Testis (tissue), 3 donors: Measurements from ENCODE around the gene TMSB10. TPM values are rescaled to one million over a fixed set of nuclear protein-coding genes. Genes with fewer than 3 reads are reported as not detected.
A peak's percentile ranks its signal among the peaks of the same experiment; 100 is the strongest.

Experiments
- DNase-seq: peaks from one replicate; pipeline ENCODE4 v3.0.0-alpha.2; 2019
- H3K27ac ChIP-seq, 2 donors: fragments of 200-600 bp; sonication (generic); one replicate each; pipeline ENCODE4 v1.5.1; 2019
- H3K27me3 ChIP-seq: fragments of 200-600 bp; sonication (generic); one replicate; pipeline ENCODE4 v1.5.1; 2019
- H3K36me3 ChIP-seq: fragments of 200-600 bp; sonication (generic); one replicate; pipeline ENCODE4 v1.5.1; 2017; ENCODE audit warnings: low read depth; ENCODE audit errors: missing control alignments
- H3K4me1 ChIP-seq: fragments of 200-600 bp; sonication (generic); one replicate; pipeline ENCODE4 v1.5.1; 2019
- H3K4me3 ChIP-seq, 2 donors: fragments of 200-600 bp; sonication (generic); one replicate each; pipeline ENCODE4 v1.5.1; 2017 to 2019
- H3K9me3 ChIP-seq: fragments of 200-600 bp; sonication (generic); one replicate; pipeline ENCODE4 v1.5.1; 2017
- POLR2A ChIP-seq: fragments of 450-650 bp; IDR thresholded peaks from one replicate; pipeline ENCODE4 v1.6.1; 2017; ENCODE audit warnings: antibody characterized with exemption, mild to moderate bottlenecking, moderate library complexity
- WGBS, 2 donors: methylation state at CpG; one replicate each; pipeline ENCODE4 v1.1.5; 2018; 5-methylcytosine and 5-hydroxymethylcytosine counted together
- intact Hi-C: fragments of 100-400 bp; cut with DNase I; formaldehyde crosslinking; loops from one replicate; pipeline ENCODE4 v1.15.1; 2023; ENCODE audit warnings: low total_unique reads
- polyA plus RNA-seq: library from polyadenylated mRNA; stranded (reverse); fragments of 350-450 nt; fragmentation: Illumina TruSeq; extraction: RNeasy Lipid Tissue Mini Kit (QIAGEN cat#74804); gene quantifications from one replicate; pipeline ENCODE4 v1.2.3, GENCODE V29; 2014; ENCODE audit warnings: low read depth, low replicate concordance; ENCODE audit not compliant: insufficient read depth
- total RNA-seq, 2 donors: library from RNA; depleted of rRNA; stranded (reverse); fragments of >200 nt; gene quantifications; one replicate each; pipeline ENCODE4 v1.2.3, GENCODE V29; 2016
- TF ChIP-seq, protein P1 (sequence below), 3 experiments: fragments of 450-650 bp in 2 of 3; fragments of 200-600 bp in 1 of 3; sonication (generic) in 1 of 3; IDR thresholded peaks; one replicate each; pipeline ENCODE4 v1.5.1; 2016 to 2019; ENCODE audit warnings: antibody characterized with exemption in 3 of 3, mild to moderate bottlenecking in 2 of 3, moderate library complexity in 1 of 3

TMSB10 gene
- total and polyA plus RNA-seq, 3 donors from 2014 or later = 1,824 to 3,571 (median 2,819) TPM

DNA sequence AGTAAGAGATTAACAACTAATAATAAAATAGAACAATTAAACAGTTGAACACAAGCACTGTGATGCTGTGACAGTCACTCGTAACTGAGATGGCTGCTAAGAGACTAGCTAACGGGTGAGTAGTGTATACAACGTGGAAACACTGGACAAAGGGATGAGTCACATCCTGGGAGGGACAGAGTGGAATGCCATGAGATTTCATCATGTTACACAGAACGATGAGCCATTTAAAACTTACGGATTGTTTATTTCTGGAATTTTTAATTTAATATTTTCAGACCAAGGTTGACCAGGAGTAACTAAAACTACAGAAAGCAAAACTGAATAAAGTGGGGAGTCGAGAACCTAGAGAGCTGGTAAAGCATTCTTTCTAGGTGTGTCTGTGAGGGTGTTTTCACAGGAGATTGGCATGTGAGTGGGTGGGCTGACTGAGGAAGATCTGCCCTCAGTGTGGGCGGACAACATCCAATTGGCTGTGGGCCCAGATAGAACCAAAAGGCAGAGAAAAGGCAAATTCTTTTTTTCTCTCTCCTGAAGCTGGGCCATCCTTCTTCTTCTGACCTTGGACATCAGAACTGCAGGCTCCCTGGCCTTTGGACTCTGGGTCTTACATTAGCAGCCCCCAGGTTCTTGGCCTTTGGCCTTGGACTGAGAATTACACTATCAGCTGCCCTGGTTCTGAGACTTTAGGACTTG, 14.6 kb downstream of the TMSB10 start:
- H3K4me3 ChIP-seq = no peak overlapping the region
- 27 to 29% methylated on average over 7 of the region's 7 CpGs for WGBS, 2 donors
- intact Hi-C loops = no loop called here

DNA sequence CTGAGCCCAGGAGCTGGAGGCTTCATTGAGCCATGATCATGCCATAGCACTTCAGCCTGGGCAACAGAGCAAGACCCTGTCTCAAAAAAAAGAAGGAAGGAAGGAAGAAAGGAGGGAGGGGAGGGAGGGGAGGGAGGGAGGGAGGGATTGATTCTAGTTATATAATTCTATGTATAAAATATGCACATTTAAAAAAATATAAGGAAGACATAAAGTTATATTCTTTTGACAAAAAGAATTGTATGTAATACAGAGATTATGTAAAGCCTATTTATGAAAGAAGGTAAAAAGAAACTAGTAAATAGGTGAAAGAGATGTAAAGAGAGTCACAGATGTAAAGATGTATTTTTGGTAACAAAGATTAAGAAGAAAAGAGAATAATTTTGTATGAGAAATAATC, 17.6 kb downstream of the TMSB10 start:
- H3K36me3 ChIP-seq = no peaks in the 10 kb centered on the region
- DNase-seq = no peak
- intact Hi-C loops = no loop called here
- H3K4me1 ChIP-seq = peaks cover 12% of the 10 kb centered on the region
- no peak overlapping the region for H3K27ac ChIP-seq
- TF ChIP-seq, protein P1, sequence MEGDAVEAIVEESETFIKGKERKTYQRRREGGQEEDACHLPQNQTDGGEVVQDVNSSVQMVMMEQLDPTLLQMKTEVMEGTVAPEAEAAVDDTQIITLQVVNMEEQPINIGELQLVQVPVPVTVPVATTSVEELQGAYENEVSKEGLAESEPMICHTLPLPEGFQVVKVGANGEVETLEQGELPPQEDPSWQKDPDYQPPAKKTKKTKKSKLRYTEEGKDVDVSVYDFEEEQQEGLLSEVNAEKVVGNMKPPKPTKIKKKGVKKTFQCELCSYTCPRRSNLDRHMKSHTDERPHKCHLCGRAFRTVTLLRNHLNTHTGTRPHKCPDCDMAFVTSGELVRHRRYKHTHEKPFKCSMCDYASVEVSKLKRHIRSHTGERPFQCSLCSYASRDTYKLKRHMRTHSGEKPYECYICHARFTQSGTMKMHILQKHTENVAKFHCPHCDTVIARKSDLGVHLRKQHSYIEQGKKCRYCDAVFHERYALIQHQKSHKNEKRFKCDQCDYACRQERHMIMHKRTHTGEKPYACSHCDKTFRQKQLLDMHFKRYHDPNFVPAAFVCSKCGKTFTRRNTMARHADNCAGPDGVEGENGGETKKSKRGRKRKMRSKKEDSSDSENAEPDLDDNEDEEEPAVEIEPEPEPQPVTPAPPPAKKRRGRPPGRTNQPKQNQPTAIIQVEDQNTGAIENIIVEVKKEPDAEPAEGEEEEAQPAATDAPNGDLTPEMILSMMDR (IDR thresholded peaks at IDR 0.05) = no peak
- no peak for TF ChIP-seq POLR2A
- H3K27me3 ChIP-seq = no peaks in the 10 kb centered on the region
- no peak overlapping the region for H3K4me3 ChIP-seq
- H3K9me3 ChIP-seq = no peaks in the 10 kb centered on the region

More for the DNA sequence above, 14.6 kb downstream of the TMSB10 start:
- H3K27me3 ChIP-seq = no peaks in the 10 kb centered on the region
- DNase-seq = peak; percentile 49
- H3K36me3 ChIP-seq = no peaks in the 10 kb centered on the region
- H3K9me3 ChIP-seq = no peaks in the 10 kb centered on the region
- no peak for TF ChIP-seq POLR2A
- TF ChIP-seq, protein P1 (IDR thresholded peaks at IDR 0.05) = no peak
- peaks cover 7% of the 10 kb centered on the region for H3K4me1 ChIP-seq
- H3K27ac ChIP-seq = peak overlapping the region in 1 of 2 donors; percentile 77

DNA sequence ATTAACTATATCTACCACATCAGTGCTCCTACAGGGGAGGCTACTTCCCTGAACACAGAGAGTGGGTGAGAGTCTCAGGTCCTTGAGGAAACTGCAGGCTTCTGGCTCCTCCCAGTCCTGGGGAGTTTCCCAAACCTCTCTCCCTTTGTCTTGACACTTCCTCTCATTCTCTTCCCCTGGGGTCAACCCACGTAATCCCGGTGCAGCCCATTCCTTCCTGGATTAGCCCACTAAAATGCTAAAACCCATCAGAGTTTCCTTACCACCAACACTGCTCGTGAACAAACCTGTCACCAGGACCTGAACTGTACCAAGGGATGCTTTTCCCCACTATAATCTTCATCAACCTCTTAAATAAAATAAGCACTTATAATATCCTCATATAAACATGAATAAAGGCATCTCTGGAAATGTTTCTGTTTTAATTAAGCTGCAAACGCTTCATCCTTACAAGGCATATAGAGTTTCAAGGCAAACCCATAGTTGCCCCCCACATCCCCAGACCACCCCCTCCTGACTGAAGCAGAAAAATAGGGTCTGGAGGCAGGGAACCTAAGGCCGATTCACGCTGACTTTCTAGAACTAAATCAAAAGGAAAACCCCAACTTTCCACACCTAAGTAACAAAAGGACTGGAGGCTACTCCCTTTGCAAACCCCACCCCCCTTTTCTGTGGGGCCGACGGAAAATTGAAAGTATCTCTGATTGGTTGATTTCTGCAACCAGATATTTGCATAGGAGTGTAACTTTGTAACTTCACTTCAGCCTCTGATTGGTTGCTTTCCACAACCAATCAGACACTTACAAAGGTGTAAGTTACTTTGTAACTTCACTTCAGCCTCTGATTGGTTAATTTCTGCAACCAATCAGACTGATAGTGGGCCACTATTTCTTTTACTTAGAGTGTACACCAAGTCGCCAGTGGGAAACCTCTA, 19.0 kb downstream of the TMSB10 start:
- Histone ChIP-seq H3K27me3 (no peaks in the 10 kb centered on the region), H3K9me3 (no peaks in the 10 kb centered on the region), H3K36me3 (no peaks in the 10 kb centered on the region), H3K4me3 (peak overlapping the region in 1 of 2 donors; percentile 5), H3K27ac (peak overlapping the region; percentile 24 to 76), H3K4me1 (peaks cover 12% of the 10 kb centered on the region)
- TF ChIP-seq, protein P1 (IDR thresholded peaks at IDR 0.05) = no peak
- no peak for TF ChIP-seq POLR2A
- DNase-seq = peak; percentile 79
- WGBS, 2 donors = 26 to 30% methylated on average over 9 of the region's 9 CpGs
- intact Hi-C loops = no loop called here

DNA sequence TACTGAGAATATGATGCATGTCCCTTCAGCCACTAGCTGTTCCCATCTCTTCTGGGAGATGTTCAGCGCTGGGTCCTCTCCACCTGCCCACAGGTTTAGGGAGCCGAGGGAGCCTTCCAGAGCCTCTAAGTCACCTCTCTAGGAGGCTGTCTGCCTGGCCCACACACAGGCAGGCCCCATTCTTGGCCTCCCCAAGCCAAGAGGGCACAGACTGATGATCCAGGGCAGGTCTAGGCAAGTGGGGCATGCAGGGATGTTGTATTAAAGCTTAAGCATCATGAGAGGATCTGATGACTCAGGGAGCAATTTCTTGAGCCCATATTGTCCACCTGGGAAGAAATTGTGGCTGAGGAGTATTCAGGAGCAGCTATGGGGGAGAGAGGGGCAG, 19.9 kb downstream of the TMSB10 start:
- Histone ChIP-seq H3K4me1 (peaks cover 8% of the 10 kb centered on the region), H3K27me3 (no peaks in the 10 kb centered on the region), H3K4me3 (no peak overlapping the region), H3K36me3 (no peaks in the 10 kb centered on the region), H3K27ac (peak overlapping the region; percentile 15 to 40), H3K9me3 (no peaks in the 10 kb centered on the region)
- TF ChIP-seq, protein P1 (IDR thresholded peaks at IDR 0.05) = no peak
- TF ChIP-seq POLR2A = no peak
- DNase-seq = no peak
- intact Hi-C loops = no loop called here
- 71% methylated on average over 2 of the region's 2 CpGs for WGBS, 2 donors
